Measurements from ENCODE around the gene ADGRG1. TPM values are rescaled to one million over a fixed set of nuclear protein-coding genes. Genes with fewer than 3 reads are reported as not detected.

The ADGRG1 gene
- polyA plus RNA-seq, 1 of the 3 experiments (the other 2 are of a cell fraction): 7.4 TPM

GRCh38 chr16:57680842-57681375 is 52.5 kb downstream of the ADGRG1 start:
- DNase-seq: no peak
- Histone ChIP-seq H3K4me1 (ENCODE audit: control insufficient read depth in 1 of 2, insufficient read depth in 2 of 2, low read depth in 1 of 2, low read length in 1 of 2) (peaks cover 0 to 3% of the 10 kb centered on the region in 2 experiments; a peak in 1 of 4 replicates), H3K9ac (no peak overlapping the region), H3K4me2 (no peak overlapping the region), H2AFZ (ENCODE audit: low read depth) (no peak overlapping the region), H3K36me3 (replicated peaks in 1 of 2; ENCODE audit: control insufficient read depth in 1 of 2, insufficient read depth in 2 of 2, low read length in 1 of 2) (no peaks in the 10 kb centered on the region), H3K27ac (ENCODE audit: low read depth in 2 of 2, low read length in 1 of 2) (no peak overlapping the region), H4K20me1 (ENCODE audit: insufficient read depth) (no peaks in the 10 kb centered on the region), H3K27me3 (ENCODE audit: insufficient read depth) (no peaks in the 10 kb centered on the region), H3K9me2 (no peaks in the 10 kb centered on the region), H3K4me3 (ENCODE audit: low read depth in 2 of 2, low read length in 1 of 2) (no peak overlapping the region), H3K9me3 (no peaks in the 10 kb centered on the region), H3F3A (replicated peaks; ENCODE audit: insufficient read depth) (no peaks in the 10 kb centered on the region), H3K79me2 (ENCODE audit: insufficient read depth) (no peaks in the 10 kb centered on the region)
- ChIA-PET CTCF (interaction anchor here (0.6 to 1.5 kb wide), 2 partner anchors 31 to 195 kb away, joined by 3 to 5 read pairs; no protein-coding TSS in a partner anchor), POLR2A (no interaction called here)
- TF ChIP-seq MEF2A (IDR thresholded peaks at IDR 0.05; ENCODE audit: borderline replicate concordance, low read depth) (no peak), PBX3 (IDR thresholded peaks at IDR 0.05) (no peak), GABPA (IDR thresholded peaks at IDR 0.05; ENCODE audit: low read depth) (no peak), MAX (IDR thresholded peaks at IDR 0.05; ENCODE audit: low read depth) (no peak), EP300 (IDR thresholded peaks at IDR 0.05; ENCODE audit: borderline replicate concordance in 1 of 2, low read depth in 1 of 2, low read length in 1 of 2) (no peak), FOSL2 (IDR thresholded peaks at IDR 0.05; ENCODE audit: borderline replicate concordance, low read depth) (no peak), IRF3 (IDR thresholded peaks at IDR 0.05; ENCODE audit: low read depth, low read length) (no peak), TCF12 (IDR thresholded peaks at IDR 0.05) (no peak), FOXM1 (IDR thresholded peaks at IDR 0.05; ENCODE audit: low read depth) (no peak), USF2 (IDR thresholded peaks at IDR 0.05; ENCODE audit: borderline replicate concordance, low read depth, low read length) (no peak), CTCF (IDR thresholded peaks at IDR 0.05) (no peak), RXRA (IDR thresholded peaks at IDR 0.05; ENCODE audit: borderline replicate concordance, low read depth) (no peak), USF1 (IDR thresholded peaks at IDR 0.05; ENCODE audit: borderline replicate concordance, low read depth) (no peak), JUND (IDR thresholded peaks at IDR 0.05) (no peak), FOXJ3 (CRISPR knock-in tag; IDR thresholded peaks at IDR 0.05) (no peak), SIN3A (IDR thresholded peaks at IDR 0.05; ENCODE audit: borderline replicate concordance, low read depth, low read length) (no peak), TEAD4 (IDR thresholded peaks at IDR 0.05; ENCODE audit: borderline replicate concordance, insufficient read depth) (no peak)
- 89% methylated on average over 4 of the region's 5 CpGs for WGBS (ENCODE audit: low lambda C conversion rate)
